Left lung (tissue), 10 donors: ENCODE measurements around the gene DHX29. TPM values are rescaled to one million over a fixed set of nuclear protein-coding genes. Genes with fewer than 3 reads are reported as not detected.

Experiments
- ATAC-seq: fragments of 200-7000 bp; cut with Tn5 transposase; one replicate; pipeline ENCODE4 v1.9.1; 2020; ENCODE audit warnings: moderate library complexity
- DNase-seq, 4 donors: peaks; one replicate each; pipeline ENCODE4 v3.0.0-alpha.2; 2013 to 2020
- H3K27ac ChIP-seq, 2 donors: fragments of 200-600 bp; sonication (generic) in 1 of 2; one replicate each; pipeline versions ENCODE4 v1.5.0 to v1.8.0; 2020 to 2021
- H3K27me3 ChIP-seq, 2 donors: fragments of 200-600 bp; sonication (generic) in 1 of 2; one replicate each; pipeline versions ENCODE4 v1.5.0 to v1.8.0; 2020 to 2021
- H3K36me3 ChIP-seq, 2 donors: fragments of 200-600 bp; sonication (generic) in 1 of 2; one replicate each; pipeline versions ENCODE4 v1.5.0 to v1.8.0; 2020 to 2021
- H3K4me1 ChIP-seq, 2 donors: fragments of 200-600 bp; one replicate each; pipeline ENCODE4 v1.8.0; 2021
- H3K4me3 ChIP-seq, 2 donors: fragments of 200-600 bp; sonication (generic) in 1 of 2; one replicate each; pipeline versions ENCODE4 v1.5.0 to v1.8.0; 2020 to 2021; ENCODE audit warnings: mild to moderate bottlenecking in 1 of 2
- H3K9me3 ChIP-seq, 2 donors: fragments of 200-600 bp; sonication (generic) in 1 of 2; one replicate each; pipeline versions ENCODE4 v1.5.0 to v1.8.0; 2020 to 2021
- intact Hi-C, 2 donors: fragments of 100-400 bp; cut with DNase I; formaldehyde crosslinking; loops; one replicate each; pipeline versions ENCODE4 v1.11.2 to v1.14.2; 2022
- polyA plus RNA-seq, 6 donors: library from polyadenylated mRNA; unstranded; fragments of 120-200 nt; gene quantifications; one replicate each; pipeline ENCODE4 v1.2.1, GENCODE V29; 2013; ENCODE audit not compliant: insufficient read length in 6 of 6
- total RNA-seq, 2 donors: library from RNA; stranded (reverse); fragmentation: NEBNext Ultra II Directional; extraction: Animal tissue kit (Norgen Biotek cat#: 25700); gene quantifications; one replicate each; pipeline ENCODE4 v1.2.1, GENCODE V29; 2021
- TF ChIP-seq, protein P1 (sequence below), 2 donors: fragments of 200-600 bp; sonication (generic) in 1 of 2; IDR thresholded peaks; one replicate each; pipeline versions ENCODE4 v1.5.0 to v1.8.0; 2021; ENCODE audit warnings: antibody characterized with exemption in 2 of 2
- donor health status: DM: no; HTN: yes; CAD: no.
- donor health status: DM: no; HTN: no; CAD: no.

DHX29 gene
- total and polyA plus RNA-seq, 8 donors, result 26.4 to 36.4 (median 32.5) TPM

- intact Hi-C loops, result no loop called here
- no peaks in the 10 kb centered on the region for H3K36me3 ChIP-seq
- DNase-seq (peak in 1 of 4 donors; percentile 31), ATAC-seq (no peak)
- H3K27me3 ChIP-seq, result peaks cover 89 to 100% of the 10 kb centered on the region in 2 donors
- no peak overlapping the region for H3K4me3 ChIP-seq
- H3K27ac ChIP-seq, result no peak overlapping the region
- TF ChIP-seq, protein P1, sequence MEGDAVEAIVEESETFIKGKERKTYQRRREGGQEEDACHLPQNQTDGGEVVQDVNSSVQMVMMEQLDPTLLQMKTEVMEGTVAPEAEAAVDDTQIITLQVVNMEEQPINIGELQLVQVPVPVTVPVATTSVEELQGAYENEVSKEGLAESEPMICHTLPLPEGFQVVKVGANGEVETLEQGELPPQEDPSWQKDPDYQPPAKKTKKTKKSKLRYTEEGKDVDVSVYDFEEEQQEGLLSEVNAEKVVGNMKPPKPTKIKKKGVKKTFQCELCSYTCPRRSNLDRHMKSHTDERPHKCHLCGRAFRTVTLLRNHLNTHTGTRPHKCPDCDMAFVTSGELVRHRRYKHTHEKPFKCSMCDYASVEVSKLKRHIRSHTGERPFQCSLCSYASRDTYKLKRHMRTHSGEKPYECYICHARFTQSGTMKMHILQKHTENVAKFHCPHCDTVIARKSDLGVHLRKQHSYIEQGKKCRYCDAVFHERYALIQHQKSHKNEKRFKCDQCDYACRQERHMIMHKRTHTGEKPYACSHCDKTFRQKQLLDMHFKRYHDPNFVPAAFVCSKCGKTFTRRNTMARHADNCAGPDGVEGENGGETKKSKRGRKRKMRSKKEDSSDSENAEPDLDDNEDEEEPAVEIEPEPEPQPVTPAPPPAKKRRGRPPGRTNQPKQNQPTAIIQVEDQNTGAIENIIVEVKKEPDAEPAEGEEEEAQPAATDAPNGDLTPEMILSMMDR (IDR thresholded peaks at IDR 0.05), result no peak
- H3K9me3 ChIP-seq, result no peaks in the 10 kb centered on the region
- H3K4me1 ChIP-seq, result peaks cover 25 to 52% of the 10 kb centered on the region in 2 donors
Observed at GRCh38 chr5:55231029-55231918, 76.2 kb downstream of the DHX29 start.

DNA sequence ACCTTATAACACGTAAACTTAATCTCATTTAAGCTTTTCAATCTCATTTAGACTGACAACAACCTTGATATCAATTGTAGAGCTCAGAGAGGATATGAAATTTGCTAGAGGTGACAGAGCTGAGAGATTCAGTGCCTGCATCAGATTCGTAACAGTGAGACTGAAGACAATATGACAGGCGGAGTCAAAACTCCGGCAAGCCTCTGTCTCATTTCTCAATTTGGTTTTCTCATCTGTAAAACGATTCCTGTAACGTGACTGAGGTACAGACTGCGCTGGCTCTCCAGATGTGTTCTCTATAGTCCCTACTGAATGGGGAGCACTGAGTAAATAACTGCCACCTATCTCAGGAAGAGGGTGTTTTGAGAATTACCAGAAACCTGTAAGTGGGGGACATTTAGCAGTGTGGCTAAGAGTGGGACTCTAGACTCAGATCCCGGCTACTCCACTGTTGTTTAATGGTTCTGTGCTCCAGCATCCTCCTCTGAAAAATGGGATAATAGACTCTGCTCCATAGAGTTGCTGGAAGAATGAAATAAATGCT is 77.3 kb downstream of the DHX29 start:
- Histone ChIP-seq H3K4me1 (peaks cover 25 to 54% of the 10 kb centered on the region in 2 donors), H3K4me3 (no peak overlapping the region), H3K36me3 (no peaks in the 10 kb centered on the region), H3K27me3 (peaks cover 98 to 100% of the 10 kb centered on the region in 2 donors), H3K27ac (no peak overlapping the region), H3K9me3 (no peaks in the 10 kb centered on the region)
- TF ChIP-seq, protein P1 (IDR thresholded peaks at IDR 0.05), result no peak
- ATAC-seq (no peak), DNase-seq (no peak)
- intact Hi-C loops, result no loop called here

DNA sequence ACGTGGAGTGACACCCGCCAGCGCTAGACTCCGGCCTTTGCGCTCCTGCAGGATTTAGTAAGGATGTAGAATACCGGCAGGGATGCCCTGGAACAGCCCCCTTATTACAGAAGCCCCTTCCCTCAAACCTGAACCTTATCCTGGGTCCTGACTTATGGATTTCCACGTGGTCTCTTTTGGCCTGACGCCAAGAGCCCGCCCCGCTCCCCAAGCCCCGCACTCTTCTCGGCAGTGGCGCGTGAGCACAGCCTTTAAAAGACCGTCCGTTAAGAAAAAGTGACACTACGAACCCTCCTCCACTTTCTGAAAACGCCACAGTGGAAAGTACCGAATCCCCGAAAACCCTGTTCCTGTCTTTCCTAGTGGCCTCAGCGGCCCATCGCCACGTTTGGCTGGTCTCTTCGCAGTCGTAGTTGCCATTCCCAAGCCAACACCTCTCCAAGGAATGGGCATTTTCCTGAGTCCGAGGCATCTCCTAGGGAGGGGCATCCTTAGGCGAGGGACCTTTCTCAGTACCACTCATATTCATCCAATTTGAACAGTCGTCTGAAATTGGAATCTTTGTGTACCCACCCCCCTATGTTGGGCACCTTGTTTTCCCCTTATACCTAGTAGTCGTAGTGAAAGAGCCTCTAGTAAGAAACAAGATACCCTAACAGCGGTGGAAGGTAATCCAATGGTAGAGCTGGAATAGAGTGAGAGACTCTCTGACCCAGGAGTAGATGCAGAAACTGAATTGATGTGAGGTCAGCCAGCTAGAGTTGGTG is 79.6 kb downstream of the DHX29 start:
- peak overlapping the region in 1 of 2 donors; percentile 23 for H3K4me3 ChIP-seq
- no peak overlapping the region for H3K27ac ChIP-seq
- no peaks in the 10 kb centered on the region for H3K36me3 ChIP-seq
- intact Hi-C loops, result no loop called here
- H3K4me1 ChIP-seq, result peaks cover 15 to 45% of the 10 kb centered on the region in 2 donors
- H3K9me3 ChIP-seq, result no peaks in the 10 kb centered on the region
- DNase-seq (no peak), ATAC-seq (no peak)
- TF ChIP-seq, protein P1 (IDR thresholded peaks at IDR 0.05), result no peak
- H3K27me3 ChIP-seq, result peaks cover 100% of the 10 kb centered on the region in 2 donors

GRCh38 chr5:55226934-55227663 is 80.4 kb downstream of the DHX29 start, which contains the start of gene MCIDAS:
TSS of gene MCIDAS (minus strand) at chr5:55227315. CDS start at chr5:55227138, 177 bp downstream.
- H3K36me3 ChIP-seq, result no peaks in the 10 kb centered on the region
- peaks cover 100% of the 10 kb centered on the region in 2 donors for H3K27me3 ChIP-seq
- TF ChIP-seq, protein P1 (IDR thresholded peaks at IDR 0.05), result no peak
- peak within 1 kb of the TSS; percentile 6 to 23 for H3K4me3 ChIP-seq
- DNase-seq (peak in 2 of 4 donors; percentile 55 to 81), ATAC-seq (peak; percentile 64)
- no peak within 1 kb of the TSS for H3K27ac ChIP-seq
- H3K9me3 ChIP-seq, result no peaks in the 10 kb centered on the region
- intact Hi-C loops, result no loop called here
- peaks cover 7 to 38% of the 10 kb centered on the region in 2 donors for H3K4me1 ChIP-seq
